Karpas-422 (cell line): ENCODE results near the gene GPR158. TPM values are rescaled to one million over a fixed set of nuclear protein-coding genes. Genes with fewer than 3 reads are reported as not detected.

Source experiments
- DNase-seq: peaks from one replicate; pipeline ENCODE4 v3.0.0-alpha.2; 2015
- H2AFZ ChIP-seq: fragments of 200-600 bp; sonication (generic); 2 replicates; pipeline ENCODE4 v1.6.1; 2014; ENCODE audit warnings: antibody characterized with exemption, low read length, mixed read lengths
- H3K27ac ChIP-seq: fragments of 200-600 bp; sonication (generic); 2 replicates; pipeline ENCODE4 v1.5.1; 2014; ENCODE audit warnings: mild to moderate bottlenecking, low read length, moderate library complexity
- H3K27me3 ChIP-seq: fragments of 200-600 bp; sonication (generic); 2 replicates; pipeline ENCODE4 v1.6.1; 2014; ENCODE audit warnings: low read length, mixed read lengths
- H3K36me3 ChIP-seq: fragments of 200-600 bp; sonication (generic); 2 replicates; pipeline ENCODE4 v1.6.1; 2014; ENCODE audit warnings: low read length, mixed read lengths; ENCODE audit not compliant: insufficient read depth
- H3K4me1 ChIP-seq: fragments of 200-600 bp; sonication (generic); 2 replicates; pipeline ENCODE4 v1.6.1; 2014; ENCODE audit warnings: mild to moderate bottlenecking, low read length, mixed read lengths
- H3K4me2 ChIP-seq: fragments of 200-600 bp; sonication (generic); 2 replicates; pipeline ENCODE4 v1.6.1; 2014; ENCODE audit warnings: low read length, low read depth, mild to moderate bottlenecking; ENCODE audit not compliant: poor library complexity, severe bottlenecking
- H3K4me3 ChIP-seq: fragments of 200-600 bp; sonication (generic); 2 replicates; pipeline ENCODE4 v1.5.1; 2014; ENCODE audit warnings: mild to moderate bottlenecking, antibody characterized with exemption, low read length, mixed read lengths
- H3K79me2 ChIP-seq: fragments of 200-600 bp; sonication (generic); 2 replicates; pipeline ENCODE4 v1.6.1; 2014; ENCODE audit warnings: mild to moderate bottlenecking, low read length, mixed read lengths
- H3K9ac ChIP-seq: fragments of 200-600 bp; sonication (generic); 2 replicates; pipeline ENCODE4 v1.6.0; 2014; ENCODE audit warnings: low read length
- H3K9me2 ChIP-seq: fragments of 200-600 bp; sonication (generic), shearing (Covaris generic); replicated peaks from 2 replicates; pipeline ENCODE4 v1.6.0; 2014; ENCODE audit warnings: mild to moderate bottlenecking, low read length, moderate library complexity; ENCODE audit not compliant: insufficient read depth
- H3K9me3 ChIP-seq: fragments of 300-700, 200-600 bp; sonication (generic); 2 replicates; pipeline ENCODE4 v1.6.1; 2014; ENCODE audit warnings: low read length, mixed read lengths
- H4K20me1 ChIP-seq: fragments of 200-600 bp; sonication (generic); 2 replicates; pipeline ENCODE4 v1.6.1; 2014; ENCODE audit warnings: mild to moderate bottlenecking, antibody characterized with exemption, low read length, low read depth; ENCODE audit not compliant: insufficient read depth
- total RNA-seq: library from RNA; depleted of rRNA; stranded (reverse); fragments of >200 nt; shearing (Covaris generic); gene quantifications from 2 replicates; pipeline ENCODE4 v1.2.3, GENCODE V29; 2014; ENCODE audit warnings: low replicate concordance

GPR158 gene
- total RNA-seq, 1 experiment from 2014 or later: not detected

DNA sequence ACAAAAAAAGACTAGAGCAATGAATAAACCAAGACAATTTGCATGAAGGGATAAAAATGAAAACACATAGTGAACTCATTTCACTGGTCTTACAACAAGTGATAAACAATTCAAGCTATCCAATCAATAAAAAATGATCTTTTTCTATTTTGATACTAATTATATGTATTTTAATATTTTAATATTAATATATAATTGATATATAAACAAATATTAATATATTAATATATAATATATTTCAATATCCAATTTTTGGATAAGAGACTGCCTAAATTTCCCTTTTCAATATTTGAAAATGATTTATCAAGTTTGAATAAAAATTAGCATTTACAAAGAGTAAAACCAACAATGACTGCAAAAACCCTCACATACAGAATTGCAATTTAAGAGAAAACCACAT is 317.9 kb downstream of the GPR158 start:
- Histone ChIP-seq H3K79me2 (no peaks in the 10 kb centered on the region), H3K27ac (no peak overlapping the region), H3K4me2 (no peak overlapping the region)

DNA sequence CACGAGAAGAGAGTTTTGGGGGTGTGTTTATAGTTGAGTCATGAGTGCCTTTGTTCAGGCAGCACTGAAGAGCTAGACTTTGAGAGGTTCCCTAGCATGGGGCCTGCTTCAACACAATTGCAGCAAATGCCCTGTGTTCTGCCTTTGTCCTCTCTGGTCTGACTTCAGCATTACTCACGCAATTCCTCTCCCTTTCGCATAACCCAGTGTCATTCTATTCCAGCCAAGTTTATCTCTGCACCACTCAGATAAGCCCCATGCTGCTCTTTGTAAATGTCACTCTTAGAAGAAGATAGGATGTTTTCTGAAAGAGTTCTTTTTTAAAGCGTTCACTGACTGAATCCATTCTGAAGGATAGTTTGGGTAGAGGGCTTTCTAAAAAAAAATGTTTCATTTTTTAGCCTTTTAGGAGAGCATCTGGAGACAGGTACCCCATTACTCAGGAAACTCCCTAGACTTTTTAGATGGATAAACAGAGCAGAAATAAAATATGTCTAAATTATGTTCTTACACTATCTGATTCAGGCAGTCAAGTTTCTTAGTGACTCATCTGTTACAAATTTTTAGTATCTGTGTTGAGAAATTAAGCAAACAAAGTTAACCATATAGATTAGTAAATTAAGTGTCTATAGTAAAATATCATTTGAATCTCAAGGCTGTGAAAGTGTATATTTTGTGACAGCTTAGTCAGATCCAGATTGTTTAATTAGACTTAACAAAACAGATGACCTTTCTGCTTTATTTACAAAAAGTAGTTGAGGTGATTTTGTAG is 318.5 kb downstream of the GPR158 start:
- no peak overlapping the region for H3K27ac ChIP-seq
- H3K4me1 ChIP-seq: no peaks in the 10 kb centered on the region
- H3K9me2 ChIP-seq: no peaks in the 10 kb centered on the region
- H3K9ac ChIP-seq: no peak overlapping the region
- no peak for DNase-seq
- H3K4me3 ChIP-seq: no peak overlapping the region
- H3K79me2 ChIP-seq: no peaks in the 10 kb centered on the region
- H3K36me3 ChIP-seq: no peaks in the 10 kb centered on the region
- H2AFZ ChIP-seq: no peak overlapping the region
- no peaks in the 10 kb centered on the region; the same call in 1 of the 2 replicates for H3K9me3 ChIP-seq
- H3K4me2 ChIP-seq: no peak overlapping the region
- no peaks in the 10 kb centered on the region for H4K20me1 ChIP-seq
- H3K27me3 ChIP-seq: no peaks in the 10 kb centered on the region

More for the DNA sequence above, 317.9 kb downstream of the GPR158 start:
- Histone ChIP-seq H3K9me2 (no peaks in the 10 kb centered on the region), H2AFZ (no peak overlapping the region), H3K4me3 (no peak overlapping the region), H3K36me3 (no peaks in the 10 kb centered on the region), H3K4me1 (no peaks in the 10 kb centered on the region), H4K20me1 (no peaks in the 10 kb centered on the region), H3K9ac (no peak overlapping the region), H3K27me3 (no peaks in the 10 kb centered on the region), H3K9me3 (no peaks in the 10 kb centered on the region; the same call in 1 of the 2 replicates)
- DNase-seq: no peak

DNA sequence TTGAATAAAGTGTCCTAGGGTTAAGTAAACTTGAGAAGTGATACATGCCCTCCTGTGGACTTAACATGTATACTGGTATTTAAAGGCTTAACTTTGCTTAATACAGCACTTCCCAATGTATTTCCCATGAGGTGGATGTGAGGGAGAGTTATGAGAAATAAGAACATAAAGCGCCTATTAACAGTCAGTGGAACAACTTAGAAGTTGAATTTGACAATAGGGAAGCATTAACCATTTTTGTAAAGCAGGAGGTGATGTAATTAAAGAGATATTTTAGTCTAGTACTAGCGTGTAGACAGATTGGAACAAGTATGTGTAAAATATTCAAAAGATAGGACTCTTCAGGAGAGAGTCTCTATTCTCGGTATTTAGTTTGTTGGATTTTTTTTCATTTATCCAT is 322.4 kb downstream of the GPR158 start:
- Histone ChIP-seq H3K27me3 (no peaks in the 10 kb centered on the region), H3K9ac (no peak overlapping the region), H3K36me3 (no peaks in the 10 kb centered on the region), H3K9me3 (no peaks in the 10 kb centered on the region), H3K9me2 (no peaks in the 10 kb centered on the region), H3K27ac (no peak overlapping the region), H3K79me2 (no peaks in the 10 kb centered on the region), H3K4me2 (no peak overlapping the region), H3K4me1 (no peaks in the 10 kb centered on the region), H3K4me3 (no peak overlapping the region), H2AFZ (no peak overlapping the region), H4K20me1 (no peaks in the 10 kb centered on the region)
- no peak for DNase-seq

DNA sequence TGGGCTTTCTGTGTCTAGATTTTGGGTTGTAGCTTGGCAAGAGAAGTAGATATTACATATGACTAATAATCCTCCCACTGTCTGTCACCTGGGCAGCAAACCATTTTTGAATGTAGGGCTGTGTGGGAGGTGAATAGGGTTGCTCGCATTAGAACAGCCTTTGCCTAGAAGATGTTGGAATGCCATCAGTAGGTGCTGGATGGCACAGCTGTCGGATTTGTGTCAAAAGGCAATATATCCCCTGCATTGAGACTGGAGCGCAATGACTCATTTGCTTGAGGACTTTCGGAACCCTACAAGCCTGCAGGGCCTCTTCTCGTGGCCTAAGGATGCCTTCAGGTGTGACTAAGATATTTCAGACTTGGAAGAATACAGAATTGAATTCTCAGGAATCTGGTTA is 323.8 kb downstream of the GPR158 start:
- Histone ChIP-seq H3K4me2 (no peak overlapping the region), H3K36me3 (no peaks in the 10 kb centered on the region), H3K9me3 (no peaks in the 10 kb centered on the region), H3K27ac (no peak overlapping the region), H2AFZ (no peak overlapping the region), H3K9ac (no peak overlapping the region), H3K4me3 (no peak overlapping the region), H3K79me2 (no peaks in the 10 kb centered on the region), H4K20me1 (no peaks in the 10 kb centered on the region), H3K9me2 (no peaks in the 10 kb centered on the region), H3K4me1 (no peaks in the 10 kb centered on the region), H3K27me3 (no peaks in the 10 kb centered on the region)
- no peak for DNase-seq

DNA sequence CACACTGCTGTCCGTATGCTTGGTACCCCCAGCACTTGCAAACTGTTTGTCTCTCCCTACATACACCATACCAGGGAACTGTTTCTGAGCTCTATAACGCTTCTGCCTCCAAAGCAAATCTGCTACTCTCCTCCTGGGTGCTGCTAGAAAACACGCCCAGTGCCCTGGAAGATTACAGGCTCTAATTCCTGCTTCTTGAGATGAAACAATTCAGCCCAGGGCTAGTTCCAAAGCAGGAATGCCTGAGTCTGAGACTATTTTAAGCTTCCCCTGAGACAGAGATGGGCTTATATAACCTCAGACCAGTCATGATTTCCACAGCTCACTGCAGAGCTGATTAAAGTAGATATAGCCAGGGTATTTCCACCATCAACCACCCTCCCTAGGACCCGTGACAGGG is 327.1 kb downstream of the GPR158 start:
- H3K9ac ChIP-seq: no peak overlapping the region
- no peaks in the 10 kb centered on the region for H3K9me2 ChIP-seq
- H3K4me3 ChIP-seq: no peak overlapping the region
- no peaks in the 10 kb centered on the region for H3K36me3 ChIP-seq
- no peaks in the 10 kb centered on the region for H3K27me3 ChIP-seq
- no peaks in the 10 kb centered on the region for H3K9me3 ChIP-seq
- DNase-seq: no peak
- no peak overlapping the region for H3K27ac ChIP-seq
- H2AFZ ChIP-seq: no peak overlapping the region
- no peak overlapping the region for H3K4me2 ChIP-seq
- H3K4me1 ChIP-seq: no peaks in the 10 kb centered on the region
- no peaks in the 10 kb centered on the region for H3K79me2 ChIP-seq
- no peaks in the 10 kb centered on the region for H4K20me1 ChIP-seq

DNA sequence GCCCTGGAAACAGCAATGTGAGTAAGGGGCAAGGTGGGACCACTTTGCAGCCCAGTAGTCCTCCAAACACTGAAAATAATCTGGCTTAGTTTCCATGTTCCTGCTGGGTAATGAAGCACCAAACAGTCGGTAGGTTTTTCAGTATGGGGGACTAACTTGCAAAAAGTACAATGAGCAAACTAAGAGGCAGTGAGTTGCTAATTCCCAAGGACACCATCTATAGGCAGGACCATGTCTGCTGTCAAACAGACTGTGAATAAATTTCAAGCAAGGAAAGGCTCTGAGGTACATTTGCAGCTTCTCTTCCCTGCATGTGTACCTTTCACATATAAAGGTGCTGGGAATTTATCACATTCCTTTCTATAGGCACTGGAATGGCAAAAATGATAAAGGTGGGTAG is 327.7 kb downstream of the GPR158 start:
- Histone ChIP-seq H3K4me1 (no peaks in the 10 kb centered on the region), H3K9me2 (no peaks in the 10 kb centered on the region), H3K27ac (no peak overlapping the region), H3K4me3 (no peak overlapping the region), H3K27me3 (no peaks in the 10 kb centered on the region), H4K20me1 (no peaks in the 10 kb centered on the region), H3K9ac (no peak overlapping the region), H3K36me3 (no peaks in the 10 kb centered on the region), H3K79me2 (no peaks in the 10 kb centered on the region), H3K4me2 (no peak overlapping the region), H3K9me3 (no peaks in the 10 kb centered on the region), H2AFZ (no peak overlapping the region)
- no peak for DNase-seq

DNA sequence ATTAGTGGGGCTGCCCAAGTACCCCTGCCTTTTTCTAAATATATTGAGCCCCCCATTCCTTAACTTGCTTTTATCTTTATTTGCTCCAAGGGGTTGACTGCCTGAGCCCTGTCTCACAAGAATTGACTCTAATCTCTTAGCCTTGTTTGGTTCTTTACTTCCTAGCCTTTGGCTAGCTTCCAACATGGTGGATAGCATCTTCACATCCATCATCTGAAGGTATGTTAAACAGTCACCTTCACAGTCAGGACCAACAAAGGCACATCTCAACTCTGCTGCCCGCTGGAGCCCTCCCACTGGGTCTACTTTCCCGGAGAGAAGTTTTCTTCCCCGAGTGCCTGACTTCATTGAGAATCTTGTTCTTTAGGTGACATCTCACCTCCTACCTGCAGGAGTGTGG is 329.5 kb downstream of the GPR158 start:
- Histone ChIP-seq H3K4me2 (no peak overlapping the region), H3K36me3 (no peaks in the 10 kb centered on the region), H3K9me2 (no peaks in the 10 kb centered on the region), H4K20me1 (no peaks in the 10 kb centered on the region), H3K79me2 (no peaks in the 10 kb centered on the region), H3K27ac (no peak overlapping the region), H3K4me3 (no peak overlapping the region), H3K27me3 (no peaks in the 10 kb centered on the region), H3K4me1 (no peaks in the 10 kb centered on the region), H2AFZ (no peak overlapping the region), H3K9me3 (no peaks in the 10 kb centered on the region), H3K9ac (no peak overlapping the region)
- no peak for DNase-seq

DNA sequence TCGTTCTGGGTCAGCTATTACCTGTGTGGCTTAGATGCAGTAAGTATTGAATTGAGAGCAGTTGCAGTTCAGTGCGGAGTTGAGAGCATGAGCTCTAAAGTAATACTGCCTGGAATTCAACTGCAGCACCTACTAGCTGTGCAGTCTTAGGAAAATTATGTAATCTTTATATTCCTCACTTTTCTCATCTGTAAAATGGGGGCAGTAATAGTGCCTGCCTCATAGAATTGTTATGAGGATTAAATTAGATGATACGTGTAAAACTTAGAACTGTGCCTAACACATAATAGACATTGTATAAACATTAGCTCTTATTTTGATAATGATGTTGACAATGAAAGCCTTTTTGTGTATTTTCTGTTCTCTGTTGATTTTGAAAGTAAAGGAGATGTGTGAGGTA is 330.0 kb downstream of the GPR158 start:
- DNase-seq: no peak
- H3K4me2 ChIP-seq: no peak overlapping the region
- no peaks in the 10 kb centered on the region for H4K20me1 ChIP-seq
- no peak overlapping the region for H2AFZ ChIP-seq
- H3K36me3 ChIP-seq: no peaks in the 10 kb centered on the region
- H3K27ac ChIP-seq: no peak overlapping the region
- no peaks in the 10 kb centered on the region for H3K9me3 ChIP-seq
- H3K4me3 ChIP-seq: no peak overlapping the region
- no peaks in the 10 kb centered on the region for H3K9me2 ChIP-seq
- H3K27me3 ChIP-seq: no peaks in the 10 kb centered on the region
- H3K4me1 ChIP-seq: no peaks in the 10 kb centered on the region
- no peak overlapping the region for H3K9ac ChIP-seq
- no peaks in the 10 kb centered on the region for H3K79me2 ChIP-seq
